ENCODE results near the gene FAM120C.
A peak's percentile ranks its signal among the peaks of the same experiment; 100 is the strongest.

Gene FAM120C

DNA sequence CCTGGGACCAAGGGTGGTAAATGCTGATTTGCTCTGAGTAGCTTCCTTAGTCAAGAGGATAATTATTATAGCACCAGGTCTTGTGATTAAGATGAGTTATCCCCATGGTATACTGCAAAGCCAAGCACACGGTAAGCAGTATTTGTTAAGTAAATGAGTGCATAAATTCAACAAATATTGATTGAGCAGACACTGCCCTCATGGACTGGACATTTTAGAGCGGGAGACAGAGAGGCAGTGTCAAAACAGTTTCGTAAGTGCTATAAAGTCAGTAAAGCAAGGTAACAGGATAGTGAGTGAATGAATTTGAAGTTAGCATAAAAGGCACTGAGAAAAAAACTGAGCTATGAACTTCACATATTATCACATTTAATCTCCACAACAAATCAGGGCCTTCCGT is 152.7 kb downstream of the FAM120C start:
- no peak for DNase-seq

DNA sequence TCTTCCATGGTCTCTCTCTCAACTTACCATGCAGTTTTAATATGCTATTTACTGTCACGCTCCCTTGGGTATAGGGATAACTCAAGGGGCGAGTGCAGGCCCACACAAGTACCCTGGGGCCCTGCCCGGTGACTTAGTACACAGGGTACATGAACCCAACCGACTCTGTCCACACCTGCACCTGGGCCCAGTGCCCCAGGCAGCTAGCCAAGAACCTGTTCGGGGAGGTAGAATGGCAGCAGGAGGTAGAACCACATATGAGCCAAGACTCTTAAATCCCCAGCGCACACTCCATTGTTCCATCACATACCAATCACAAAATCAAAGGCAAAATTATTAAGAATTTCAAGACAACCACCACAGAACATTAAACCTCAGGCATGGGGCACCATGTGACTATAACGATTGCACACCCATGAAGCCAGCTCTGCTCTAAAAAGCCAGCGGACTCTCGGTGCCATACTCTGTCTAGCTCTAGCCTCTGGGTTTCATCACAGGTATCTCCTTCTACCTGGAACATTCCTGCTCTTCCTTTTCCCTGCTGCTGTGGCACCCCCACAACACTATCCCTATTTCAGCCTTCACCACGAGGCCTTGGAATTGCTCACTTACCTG is 153.4 kb downstream of the FAM120C start:
- peak; percentile 24 for DNase-seq

DNA sequence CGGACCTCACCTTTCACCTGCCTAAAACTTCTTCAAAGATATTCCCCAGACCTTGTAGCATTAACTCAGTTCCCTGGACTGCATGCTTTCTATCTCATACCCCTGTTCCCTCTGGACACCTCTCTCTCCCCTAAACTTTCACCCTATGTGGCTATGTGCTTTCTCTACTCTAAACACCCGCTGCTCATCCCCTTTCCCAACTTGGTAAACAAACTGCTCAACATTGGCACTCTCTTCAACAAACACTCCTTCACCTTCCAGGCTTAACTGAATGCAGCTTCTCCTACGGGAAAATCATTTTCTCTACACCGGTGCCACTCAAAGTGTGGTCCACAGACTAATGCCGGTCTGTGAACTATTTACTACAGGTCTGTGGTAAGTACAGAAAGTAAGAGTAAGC is 158.7 kb downstream of the FAM120C start:
- no peak for DNase-seq

Measured in DMS153 (cell line).